Fibroblast of lung (primary cell): ENCODE measurements around the gene SNHG17. TPM values are rescaled to one million over a fixed set of nuclear protein-coding genes. Genes with fewer than 3 reads are reported as not detected.

Experiments used
- DNase-seq, 2 donors: peaks; one replicate each; pipeline versions ENCODE4 v3.0.0 to v3.0.0-alpha.2; 2010; ENCODE audit warnings: low read depth in 2 of 2
- H2AFZ ChIP-seq: 2 replicates; pipeline ENCODE4 v1.5.1; 2012; ENCODE audit warnings: low read length, control low read depth, inconsistent platforms
- H3K27ac ChIP-seq: 2 replicates; pipeline ENCODE4 v1.5.1; 2011; ENCODE audit warnings: low read length, control low read depth; ENCODE audit not compliant: insufficient read depth
- H3K27me3 ChIP-seq: 2 replicates; pipeline ENCODE4 v1.5.1; 2011; ENCODE audit warnings: mild to moderate bottlenecking, low read length; ENCODE audit not compliant: control insufficient read depth, insufficient read depth
- H3K36me3 ChIP-seq: 2 replicates; pipeline ENCODE4 v1.5.1; 2011; ENCODE audit warnings: low read length; ENCODE audit not compliant: control insufficient read depth, insufficient read depth
- H3K4me1 ChIP-seq: 2 replicates; pipeline ENCODE4 v1.5.1; 2011; ENCODE audit warnings: low read length; ENCODE audit not compliant: control insufficient read depth, insufficient read depth; ENCODE audit errors: extremely low read depth
- H3K4me2 ChIP-seq: 2 replicates; pipeline ENCODE4 v1.5.1; 2011; ENCODE audit warnings: low read length, control low read depth; ENCODE audit not compliant: insufficient read depth; ENCODE audit errors: extremely low read depth
- H3K4me3 ChIP-seq, 4 experiments: fragments of 200-600 bp in 1 of 4; sonication (generic) in 1 of 4; replicated peaks in 1 of 4; 2 replicates each; pipeline ENCODE4 v1.5.1; 2011 to 2016; ENCODE audit warnings: low read length in 4 of 4, low read depth in 3 of 4, mild to moderate bottlenecking in 3 of 4, control low read depth in 2 of 4, inconsistent platforms in 1 of 4, mixed read lengths in 1 of 4; ENCODE audit not compliant: insufficient read depth in 1 of 4; ENCODE audit errors: control extremely low read depth in 1 of 4
- H3K79me2 ChIP-seq: 2 replicates; pipeline ENCODE4 v1.5.1; 2012; ENCODE audit warnings: mild to moderate bottlenecking, low read length, inconsistent platforms; ENCODE audit not compliant: control insufficient read depth, insufficient read depth
- H3K9ac ChIP-seq: 2 replicates; pipeline ENCODE4 v1.5.1; 2011; ENCODE audit warnings: mild to moderate bottlenecking, low read length, control low read depth; ENCODE audit not compliant: insufficient read depth
- H3K9me3 ChIP-seq: 2 replicates; pipeline ENCODE4 v1.5.1; 2012; ENCODE audit warnings: low read depth, low read length; ENCODE audit not compliant: control insufficient read depth, insufficient read depth
- H4K20me1 ChIP-seq: 2 replicates; pipeline ENCODE4 v1.5.1; 2011; ENCODE audit warnings: low read length; ENCODE audit not compliant: control insufficient read depth, insufficient read depth; ENCODE audit errors: extremely low read depth
- CTCF ChIP-seq, 2 donors: IDR thresholded peaks in 1 of 2; conservative IDR thresholded peaks in 1 of 2; 1 replicate in 1 of 2; 2 replicates in 1 of 2; pipeline ENCODE4 v1.5.1; 2011 to 2012; ENCODE audit warnings: low read length in 2 of 2, control low read depth in 1 of 2, inconsistent platforms in 1 of 2, low read depth in 1 of 2, mild to moderate bottlenecking in 1 of 2
- EZH2 ChIP-seq: IDR thresholded peaks from 2 replicates; pipeline ENCODE4 v1.5.1; 2012; ENCODE audit warnings: low read length, control low read depth, mild to moderate bottlenecking; ENCODE audit errors: missing control alignments
- polyA plus RNA-seq, 2 donors: library from polyadenylated mRNA; depleted of rRNA in 1 of 2; stranded (reverse) in 1 of 2; unstranded in 1 of 2; fragments of >200 nt; gene quantifications; 2 replicates each; pipeline ENCODE4 v1.2.1, GENCODE V29; 2011 to 2012; ENCODE audit warnings: missing spikeins in 1 of 2
- total RNA-seq: library from RNA; depleted of rRNA; stranded (reverse); fragments of >200 nt; gene quantifications from 2 replicates; pipeline ENCODE4 v1.2.1, GENCODE V29; 2014

Gene SNHG17
- total and polyA plus RNA-seq, 2 donors (not counting 1 experiment from before 2014, with no cell fraction given) = 10.6 to 15.0 TPM

- Histone ChIP-seq H3K4me3 (no peak overlapping the region), H2AFZ (no peak overlapping the region), H3K4me2 (no peak overlapping the region), H3K36me3 (no peaks in the 10 kb centered on the region), H3K9ac (no peak overlapping the region), H3K9me3 (no peaks in the 10 kb centered on the region), H3K79me2 (no peaks in the 10 kb centered on the region), H3K27me3 (peaks cover 13% of the 10 kb centered on the region), H4K20me1 (no peaks in the 10 kb centered on the region), H3K4me1 (no peaks in the 10 kb centered on the region), H3K27ac (no peak overlapping the region)
- no peak for DNase-seq
- no peak for TF ChIP-seq CTCF (conservative IDR thresholded peaks at IDR 0.05 in 1 of 2, IDR thresholded peaks at IDR 0.05 in 1 of 2; ENCODE audit: low read depth in 1 of 2, low read length in 2 of 2)
- no peak for TF ChIP-seq EZH2
Measured at GRCh38 chr20:38387953-38388352, 47.2 kb downstream of the SNHG17 start.

- H3K27ac ChIP-seq = no peak overlapping the region
Measured at GRCh38 chr20:38386851-38387250, 48.3 kb downstream of the SNHG17 start.

GRCh38 chr20:38386004-38386403 is 49.1 kb downstream of the SNHG17 start:
- H3K4me1 ChIP-seq = no peaks in the 10 kb centered on the region
- H3K36me3 ChIP-seq = no peaks in the 10 kb centered on the region
- no peak overlapping the region for H3K9ac ChIP-seq
- DNase-seq = no peak
- no peak overlapping the region for H3K4me3 ChIP-seq
- no peaks in the 10 kb centered on the region for H3K79me2 ChIP-seq
- no peaks in the 10 kb centered on the region for H4K20me1 ChIP-seq
- H3K27ac ChIP-seq = no peak overlapping the region
- TF ChIP-seq CTCF (conservative IDR thresholded peaks at IDR 0.05 in 1 of 2, IDR thresholded peaks at IDR 0.05 in 1 of 2; ENCODE audit: low read depth in 1 of 2, low read length in 2 of 2) = no peak
- no peak for TF ChIP-seq EZH2
- no peak overlapping the region for H3K4me2 ChIP-seq
- no peak overlapping the region for H2AFZ ChIP-seq
- H3K27me3 ChIP-seq = peaks cover 16% of the 10 kb centered on the region
- no peaks in the 10 kb centered on the region for H3K9me3 ChIP-seq

More at GRCh38 chr20:38386851-38387250, 48.3 kb downstream of the SNHG17 start:
- Histone ChIP-seq H2AFZ (no peak overlapping the region), H3K27me3 (peaks cover 16% of the 10 kb centered on the region), H3K36me3 (no peaks in the 10 kb centered on the region), H4K20me1 (no peaks in the 10 kb centered on the region), H3K9ac (no peak overlapping the region), H3K9me3 (no peaks in the 10 kb centered on the region), H3K4me1 (no peaks in the 10 kb centered on the region), H3K4me2 (no peak overlapping the region), H3K4me3 (no peak overlapping the region), H3K79me2 (no peaks in the 10 kb centered on the region)
- TF ChIP-seq EZH2 = no peak
- no peak for DNase-seq
